ENCODE results near the gene MAD2L1.

The MAD2L1 gene

DNA sequence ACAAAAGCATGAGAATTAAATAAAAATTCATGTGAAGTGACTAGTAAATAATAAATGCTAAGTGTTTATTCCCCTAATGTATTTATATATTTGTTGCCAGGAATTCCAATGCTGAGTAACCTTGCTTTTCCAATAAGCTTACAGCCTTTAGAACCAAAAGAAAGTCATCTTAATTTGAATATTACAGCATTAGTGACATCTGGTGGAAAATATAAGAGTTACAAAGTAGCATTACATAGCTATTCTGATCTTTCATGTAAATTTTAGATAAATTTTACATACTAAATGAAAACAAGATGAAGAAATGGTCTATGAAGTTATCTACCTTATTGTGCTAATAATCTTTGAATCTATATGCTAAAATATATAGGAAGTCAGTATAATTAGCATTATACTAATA lies 10.4 kb downstream of the MAD2L1 start:
- DNase-seq, result no peak

DNA sequence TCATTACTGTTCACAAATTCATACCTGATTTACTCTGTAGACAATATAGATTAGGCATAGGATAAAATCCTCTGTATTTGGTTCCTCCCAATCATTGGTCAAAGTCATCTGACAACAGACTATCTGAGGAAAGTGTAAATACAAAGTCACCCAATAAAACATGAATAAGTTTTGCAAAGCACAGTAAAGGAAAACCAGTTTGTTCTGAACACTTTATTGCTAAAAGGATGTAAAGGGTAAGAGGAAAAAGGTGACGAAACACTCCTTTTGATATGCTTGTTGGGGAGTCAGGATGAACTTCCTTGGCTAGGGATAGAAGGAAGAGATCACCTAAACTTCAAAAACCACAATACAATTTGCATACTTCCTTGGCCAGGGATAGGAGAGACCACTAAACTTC lies 10.9 kb downstream of the MAD2L1 start:
- no peak for DNase-seq

DNA sequence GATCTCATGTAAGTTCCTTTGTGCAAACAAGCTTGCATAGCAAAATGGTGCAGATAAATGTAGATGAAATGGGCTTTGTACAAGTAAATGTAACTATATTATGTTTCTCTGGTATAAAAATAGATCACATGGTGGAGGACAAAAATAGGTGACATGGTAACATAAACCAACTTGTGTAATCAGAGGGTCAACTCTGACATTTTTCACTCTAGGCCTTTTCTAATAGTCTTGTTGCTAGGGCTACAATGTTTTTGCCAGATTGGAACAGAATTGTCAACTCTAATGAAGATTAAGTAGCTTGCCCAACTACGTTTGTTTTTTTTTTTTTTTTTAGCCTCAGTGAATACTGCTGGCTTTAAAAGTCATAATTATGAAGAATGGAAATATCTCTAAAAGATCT lies 11.5 kb downstream of the MAD2L1 start:
- DNase-seq, result no peak

- no peak for DNase-seq
Measured at GRCh38 chr4:120053911-120054310, 12.7 kb downstream of the MAD2L1 start.

DNA sequence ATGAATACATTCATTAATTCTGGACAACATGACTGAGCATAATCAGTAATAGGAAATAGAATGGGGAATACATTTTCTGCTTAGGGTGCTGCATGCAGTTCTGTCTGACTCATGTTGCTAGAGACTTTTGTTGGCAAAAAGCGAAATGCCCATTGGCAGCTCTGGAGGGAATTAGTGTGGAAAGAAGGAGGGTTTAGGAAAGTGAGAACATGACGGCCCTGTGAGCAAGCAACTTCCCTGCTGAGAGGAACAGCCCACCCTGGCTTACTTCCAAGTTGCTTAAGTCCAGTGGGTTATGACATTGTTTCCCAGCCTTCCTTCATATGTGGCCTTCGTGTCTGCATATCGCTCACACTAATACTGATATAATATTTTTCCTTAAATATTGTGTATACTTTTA lies 13.8 kb downstream of the MAD2L1 start:
- no peak for DNase-seq

DNA sequence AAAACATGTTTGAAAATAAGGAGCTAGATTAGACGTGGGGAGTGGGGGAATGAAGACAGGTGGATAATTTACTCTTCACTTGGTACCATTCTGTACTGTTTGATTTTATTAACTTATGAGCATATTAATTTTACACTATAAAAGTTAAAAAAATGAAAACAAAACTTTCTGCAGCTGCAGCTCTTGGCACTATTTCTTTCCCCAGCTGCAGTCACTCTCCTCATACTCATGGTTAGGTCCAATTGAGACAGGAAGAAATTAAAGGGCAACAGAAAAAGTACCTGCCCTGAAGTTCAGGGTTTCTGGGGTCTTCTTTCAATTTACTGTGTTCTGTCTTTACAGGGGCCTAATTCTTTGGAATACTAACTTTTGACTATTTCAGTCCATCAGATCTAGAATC lies 15.4 kb downstream of the MAD2L1 start:
- DNase-seq, result no peak

- peak; percentile 55 for DNase-seq
Measured at GRCh38 chr4:120049732-120050494, 16.7 kb downstream of the MAD2L1 start.

- no peak for DNase-seq
Measured at GRCh38 chr4:120043828-120044227, 22.8 kb downstream of the MAD2L1 start.

- DNase-seq, result no peak
Measured at GRCh38 chr4:120037411-120037810, 29.2 kb downstream of the MAD2L1 start.

DNA sequence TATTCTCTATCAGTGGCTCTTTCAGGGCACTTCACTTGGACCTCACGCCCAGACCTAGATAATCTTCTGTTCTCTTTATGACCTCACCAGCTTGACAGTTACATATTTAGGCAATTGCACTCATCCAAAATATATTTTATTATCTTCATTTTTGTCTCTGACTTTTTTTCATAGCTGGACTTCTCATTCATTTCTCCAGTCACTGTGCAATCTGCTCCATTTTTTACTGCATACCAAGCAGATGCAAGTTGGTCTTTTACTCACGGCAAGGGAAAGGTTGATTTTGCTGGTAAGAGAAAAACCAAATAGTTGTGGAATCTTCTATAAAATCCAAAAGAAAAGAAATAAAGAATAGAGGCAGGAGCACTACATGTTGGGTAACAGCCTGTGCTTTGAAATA lies 31.7 kb downstream of the MAD2L1 start:
- no peak for DNase-seq

DNA sequence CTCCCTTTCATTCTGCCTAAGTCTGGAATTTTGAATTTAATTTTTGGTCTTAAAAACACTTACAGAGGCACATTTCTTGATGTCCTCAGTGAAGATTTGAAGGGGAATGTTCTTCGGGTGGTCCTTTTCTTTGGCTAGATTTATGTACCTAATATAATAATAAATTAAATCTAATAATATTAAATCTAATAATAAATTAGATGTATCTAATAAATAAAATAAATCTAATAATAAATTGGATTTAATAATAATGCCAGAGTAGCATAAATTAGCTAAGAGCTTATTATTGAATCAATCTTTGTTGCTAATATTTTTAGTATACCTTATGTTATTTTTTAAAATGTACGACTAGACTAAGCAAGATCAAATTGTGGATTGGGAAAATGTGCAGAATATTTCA lies 39.8 kb downstream of the MAD2L1 start:
- no peak for DNase-seq

DNA sequence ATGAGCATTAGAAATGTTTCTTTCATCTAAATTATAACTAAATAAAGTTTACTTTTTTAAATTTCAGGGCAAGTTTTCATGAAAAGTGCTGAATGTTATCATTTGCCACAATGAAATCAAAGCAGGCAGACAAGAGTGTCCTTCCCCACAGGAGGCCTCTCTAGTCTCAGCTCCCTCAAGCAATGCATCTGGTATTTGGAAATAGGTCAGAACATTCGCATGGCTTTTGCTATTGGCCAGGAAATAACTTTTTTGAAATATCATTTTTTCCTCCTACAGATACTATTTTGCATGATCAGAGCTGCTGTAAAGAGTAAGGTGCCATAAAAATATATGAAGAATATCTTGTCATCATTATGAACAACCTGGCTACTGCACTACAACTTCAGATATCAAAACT lies 41.1 kb downstream of the MAD2L1 start:
- no peak for DNase-seq

GRCh38 chr4:120018786-120019185 lies 47.9 kb downstream of the MAD2L1 start:
- no peak for DNase-seq

DNA sequence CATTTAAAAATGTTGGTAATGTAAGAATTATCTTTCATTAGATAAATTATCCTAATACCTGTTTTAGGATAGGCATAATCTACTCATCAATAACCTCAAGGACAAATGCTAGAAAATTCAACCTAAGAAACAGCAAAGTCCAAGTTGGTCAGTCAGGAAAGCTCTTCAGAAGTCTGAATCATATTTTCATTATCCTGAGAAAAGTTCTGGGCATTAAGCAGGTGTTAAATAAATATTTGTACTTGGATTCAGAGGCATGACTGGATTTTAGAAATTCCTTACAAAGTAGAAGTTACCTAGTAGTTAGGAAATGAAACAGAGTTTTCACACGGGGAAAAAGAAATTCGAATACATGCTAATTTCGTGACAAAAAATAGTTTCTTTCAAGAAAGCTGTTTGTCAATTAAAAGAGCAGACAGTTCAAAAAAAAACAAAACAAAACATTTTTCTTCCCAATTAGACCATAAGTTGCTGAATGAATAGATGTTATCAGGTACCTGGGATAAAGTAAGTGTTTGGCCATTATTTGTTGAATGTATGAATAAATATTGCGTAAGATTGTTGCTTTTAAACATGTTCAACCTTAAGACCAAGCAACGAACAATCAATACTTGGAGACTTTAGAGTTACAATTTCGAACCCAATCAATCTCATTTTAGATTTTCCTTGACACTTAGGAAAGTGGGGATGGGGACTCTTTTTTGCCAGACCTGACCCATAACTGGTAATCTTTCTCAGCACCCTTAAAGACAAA lies 48.5 kb downstream of the MAD2L1 start:
- DNase-seq, result no peak

GRCh38 chr4:120011725-120012124 lies 54.9 kb downstream of the MAD2L1 start:
- no peak for DNase-seq

DNA sequence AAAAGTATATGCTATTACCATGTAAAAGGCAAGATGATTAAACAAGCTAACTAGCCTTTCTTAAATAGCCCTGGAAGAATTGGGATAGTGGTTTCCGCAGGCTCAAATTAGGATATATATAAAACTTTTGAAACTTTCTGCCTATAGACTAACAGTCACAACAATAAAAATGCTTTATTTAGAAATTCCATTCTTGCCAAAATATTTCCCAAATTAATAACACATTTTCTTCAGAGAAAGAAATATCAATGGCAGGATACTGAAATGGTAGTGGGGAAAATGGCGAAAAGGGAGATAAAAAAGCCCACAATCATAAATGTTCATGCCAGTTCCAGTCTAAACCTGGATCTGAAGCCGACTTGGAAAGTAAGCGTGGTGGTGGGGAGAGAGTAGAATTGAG lies 56.0 kb downstream of the MAD2L1 start:
- DNase-seq, result no peak

GRCh38 chr4:120009731-120010130 lies 56.9 kb downstream of the MAD2L1 start:
- no peak for DNase-seq

GRCh38 chr4:120008957-120009356 lies 57.7 kb downstream of the MAD2L1 start:
- DNase-seq, result no peak

GRCh38 chr4:120007896-120008436 lies 58.7 kb downstream of the MAD2L1 start:
- no peak for DNase-seq

GRCh38 chr4:120007191-120007871 lies 59.3 kb downstream of the MAD2L1 start:
- DNase-seq, result no peak

Data from DMS79 treated with DMSO at 0.1 percent for 48 hours (cell line).